Measurements from ENCODE around the gene NCAPD2. TPM values are rescaled to one million over a fixed set of nuclear protein-coding genes. Genes with fewer than 3 reads are reported as not detected.
"Not testable (repeated sequence)": the region's sequence is repeated elsewhere in the genome, so short reads cannot be mapped to it uniquely, and the experiment has no call there.

NCAPD2 gene
- total and polyA plus RNA-seq, 5 experiments from 2014 or later, result 24.7 to 46.3 (median 40.4) TPM

GRCh38 chr12:6553051-6553868 is 59.4 kb downstream of the NCAPD2 start:
- DNase-seq (no peak), ATAC-seq (no peak)
- peak overlapping the region in 5 of 10 donors; percentile 21 to 66 (median 44) for H3K27ac Mint-ChIP-seq
- peak overlapping the region in 8 of 10 donors; percentile 30 to 77 (median 56) for H3K4me3 Mint-ChIP-seq
- H3K9me3 Mint-ChIP-seq, result no peaks in the 10 kb centered on the region
- POLR2A ChIA-PET, result interaction anchor here (0.6 to 3.0 kb wide), 8 partner anchors 15 to 136 kb away, joined by 3 to 11 read pairs (median 6); partner anchors contain the start of genes MRPL51 and ZNF384
- peaks cover 38 to 59% (median 56%) of the 10 kb centered on the region in 4 donors for H3K4me1 Mint-ChIP-seq
- H3K36me3 Mint-ChIP-seq, result peaks cover 0 to 20% (median 2%) of the 10 kb centered on the region in 3 donors
- H3K27me3 Mint-ChIP-seq, result no peaks in the 10 kb centered on the region

GRCh38 chr12:6554168-6555017 is 60.5 kb downstream of the NCAPD2 start:
- Mint-ChIP-seq H3K27me3 (no peaks in the 10 kb centered on the region), H3K4me1 (peaks cover 34 to 54% (median 49%) of the 10 kb centered on the region in 4 donors), H3K4me3 (peak overlapping the region; percentile 77 to 93 (median 86)), H3K27ac (peak overlapping the region in 9 of 10 donors; percentile 8 to 91 (median 70)), H3K9me3 (no peaks in the 10 kb centered on the region), H3K36me3 (peaks cover 0 to 17% (median under 1%) of the 10 kb centered on the region in 3 donors)
- DNase-seq, result peak; percentile 38 to 82 (median 58)
- ATAC-seq, result peak; percentile 45 to 60
- POLR2A ChIA-PET, result interaction anchor here (0.6 to 3.0 kb wide), 9 partner anchors 14 to 552 kb away, joined by 3 to 11 read pairs (median 3); partner anchors contain the start of genes MRPL51, NOP2 and ZNF384

DNA sequence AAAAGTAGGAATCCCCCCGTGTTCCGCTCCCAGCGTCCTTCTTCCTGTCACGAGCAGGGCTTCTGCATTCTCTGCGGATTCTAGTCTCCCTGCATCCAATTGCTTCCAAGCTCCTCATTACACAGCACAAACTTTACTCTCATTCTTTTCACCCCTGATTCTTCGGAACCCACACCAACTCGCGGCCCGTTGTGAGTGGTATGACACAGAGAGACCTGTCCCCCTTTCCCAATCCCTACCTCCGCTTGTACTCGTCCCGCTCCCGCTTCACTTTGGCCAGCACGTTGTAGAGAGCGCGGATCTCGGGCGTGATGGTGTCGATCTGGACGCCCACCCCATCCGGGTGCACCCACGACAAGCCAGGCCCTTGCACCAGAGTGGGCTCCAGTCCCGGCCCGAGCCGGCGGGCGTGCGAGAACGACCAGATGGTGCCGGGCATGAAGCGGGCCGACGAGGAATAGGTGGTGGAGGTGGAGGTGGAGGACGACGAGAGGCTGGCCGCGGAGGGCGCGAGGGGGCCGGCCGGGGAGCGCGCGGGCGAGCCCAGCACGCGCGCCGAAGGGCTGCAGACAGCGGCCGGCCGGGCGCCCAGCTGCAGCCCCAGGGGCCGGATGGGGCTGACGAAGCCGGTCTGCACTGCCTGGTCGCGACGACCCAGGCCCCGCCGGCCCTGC is 61.3 kb downstream of the NCAPD2 start:
- peaks cover 0 to 24% (median 7%) of the 10 kb centered on the region in 3 donors for H3K36me3 Mint-ChIP-seq
- H3K4me3 Mint-ChIP-seq, result peak overlapping the region; percentile 77 to 96 (median 90)
- no peaks in the 10 kb centered on the region for H3K27me3 Mint-ChIP-seq
- peaks cover 33 to 57% (median 49%) of the 10 kb centered on the region in 4 donors for H3K4me1 Mint-ChIP-seq
- peak overlapping the region; percentile 8 to 91 (median 60) for H3K27ac Mint-ChIP-seq
- ATAC-seq (peak in 1 of 2 donors; percentile 1), DNase-seq (no peak)
- no peaks in the 10 kb centered on the region for H3K9me3 Mint-ChIP-seq
- POLR2A ChIA-PET, result interaction anchor here (0.5 to 3.8 kb wide), 9 partner anchors 13 to 134 kb away, joined by 3 to 11 read pairs (median 3); partner anchors contain the start of genes MRPL51, NOP2 and ZNF384

- H3K27me3 Mint-ChIP-seq, H3K9me3 Mint-ChIP-seq, ATAC-seq, DNase-seq: not testable (repeated sequence)
- Mint-ChIP-seq H3K36me3 (peaks cover 0 to 33% (median 10%) of the 10 kb centered on the region in 3 donors), H3K27ac (peak overlapping the region; percentile 37 to 91 (median 72)), H3K4me3 (peak overlapping the region; percentile 77 to 96 (median 90)), H3K4me1 (peaks cover 29 to 53% (median 45%) of the 10 kb centered on the region in 4 donors)
- POLR2A ChIA-PET, result interaction anchor here (1.2 to 3.8 kb wide), 4 partner anchors 19 to 222 kb away, joined by 3 to 11 read pairs (median 4); partner anchors contain the start of gene ZNF384
Observed at GRCh38 chr12:6556496-6556817, 62.6 kb downstream of the NCAPD2 start.

- H3K36me3 Mint-ChIP-seq, result peaks cover 0 to 37% (median 10%) of the 10 kb centered on the region in 3 donors
- H3K4me1 Mint-ChIP-seq, result peaks cover 29 to 51% (median 41%) of the 10 kb centered on the region in 4 donors
- no peaks in the 10 kb centered on the region for H3K9me3 Mint-ChIP-seq
- ATAC-seq (no peak), DNase-seq (no peak)
- peak overlapping the region; percentile 77 to 96 (median 90) for H3K4me3 Mint-ChIP-seq
- POLR2A ChIA-PET, result interaction anchor here (0.6 to 3.8 kb wide), 9 partner anchors 10 to 222 kb away, joined by 3 to 11 read pairs (median 3); partner anchors contain the start of gene ZNF384
- peak overlapping the region in 9 of 10 donors; percentile 37 to 91 (median 76) for H3K27ac Mint-ChIP-seq
- H3K27me3 Mint-ChIP-seq, result no peaks in the 10 kb centered on the region
Observed at GRCh38 chr12:6556857-6557256, 63.0 kb downstream of the NCAPD2 start.

GRCh38 chr12:6558014-6558760 is 64.3 kb downstream of the NCAPD2 start:
- peaks cover 0 to 49% (median 10%) of the 10 kb centered on the region in 3 donors for H3K36me3 Mint-ChIP-seq
- POLR2A ChIA-PET, result interaction anchor here (0.6 to 3.8 kb wide), 15 partner anchors 8 to 224 kb away, joined by 3 to 11 read pairs (median 4); partner anchors contain the start of genes NOP2, VAMP1 and ZNF384

DNA sequence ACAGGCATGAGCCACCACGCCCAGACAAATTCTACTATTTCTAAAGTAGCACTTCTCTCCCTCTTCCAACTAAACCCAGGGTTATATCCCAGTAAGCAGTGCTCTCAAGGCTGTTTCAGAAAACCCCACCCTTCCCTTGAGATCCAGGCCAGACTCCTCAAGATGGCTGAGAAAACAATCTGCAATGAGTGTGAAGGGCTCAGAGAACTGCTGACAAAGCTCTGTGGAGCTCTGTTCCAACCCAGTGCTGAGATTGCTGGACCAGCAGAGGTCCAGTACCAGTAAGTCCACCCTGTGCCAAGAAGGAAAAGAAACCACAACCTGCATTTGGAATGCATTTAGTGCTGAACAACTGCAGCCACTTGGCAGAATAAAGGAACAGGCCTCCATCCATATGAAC is 65.6 kb downstream of the NCAPD2 start:
- H3K27ac Mint-ChIP-seq, result peak overlapping the region in 5 of 10 donors; percentile 48 to 77 (median 63)
- peaks cover 0 to 59% (median 16%) of the 10 kb centered on the region in 3 donors for H3K36me3 Mint-ChIP-seq
- H3K9me3 Mint-ChIP-seq, result no peaks in the 10 kb centered on the region
- no peak for DNase-seq
- peaks cover 17 to 32% (median 25%) of the 10 kb centered on the region in 4 donors for H3K4me1 Mint-ChIP-seq
- POLR2A ChIA-PET, result interaction anchor here (0.6 kb wide), 1 partner anchor 229 kb away, joined by 3 read pairs; no protein-coding TSS in a partner anchor
- H3K4me3 Mint-ChIP-seq, result no peak overlapping the region
- H3K27me3 Mint-ChIP-seq, result no peaks in the 10 kb centered on the region
- ATAC-seq, result no peak

More at GRCh38 chr12:6558014-6558760, 64.3 kb downstream of the NCAPD2 start:
- H3K4me3 Mint-ChIP-seq, result peak overlapping the region in 2 of 10 donors; percentile 29 to 40
- peaks cover 20 to 38% (median 31%) of the 10 kb centered on the region in 4 donors for H3K4me1 Mint-ChIP-seq
- H3K27me3 Mint-ChIP-seq, H3K9me3 Mint-ChIP-seq: not testable (repeated sequence)
- peak overlapping the region in 9 of 10 donors; percentile 44 to 88 (median 73) for H3K27ac Mint-ChIP-seq
- peak; percentile 11 to 28 for ATAC-seq
- DNase-seq, result peak in 8 of 10 donors; percentile 35 to 80 (median 51)

DNA sequence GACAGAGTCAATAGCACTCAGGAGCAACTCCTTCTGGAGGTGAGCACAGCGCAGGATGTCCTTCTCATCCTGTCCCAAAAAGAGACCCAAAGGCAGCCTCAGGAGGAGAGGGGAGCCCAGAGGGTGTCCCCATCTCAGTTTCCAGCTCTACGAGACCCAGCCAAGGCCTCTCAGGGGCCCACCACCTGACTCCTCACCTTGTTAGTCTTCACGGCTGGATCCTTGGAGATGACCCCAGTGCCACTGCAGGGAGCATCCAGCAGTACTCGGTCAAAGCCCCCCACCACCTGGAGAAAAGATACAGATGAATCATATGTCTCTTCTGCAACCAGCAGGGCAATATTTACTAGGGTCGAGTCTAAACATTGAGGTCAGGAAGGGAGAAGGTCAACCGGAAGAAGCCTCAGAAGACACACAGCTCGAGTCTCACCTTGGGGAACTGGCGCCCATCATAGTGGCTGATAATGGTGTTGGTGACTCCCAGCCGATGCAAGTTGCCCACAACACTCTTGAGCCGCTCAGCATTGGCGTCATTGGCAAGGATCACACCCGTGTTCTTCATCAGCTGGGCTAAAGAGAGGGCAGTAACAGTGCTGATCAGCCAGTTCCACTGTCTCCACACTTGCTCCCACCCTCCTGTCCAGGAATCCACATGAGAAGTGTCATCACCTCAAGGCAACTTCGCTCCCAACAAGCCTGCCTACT is 66.8 kb downstream of the NCAPD2 start:
- DNase-seq, result no peak
- no peaks in the 10 kb centered on the region for H3K9me3 Mint-ChIP-seq
- ATAC-seq, result no peak
- H3K27me3 Mint-ChIP-seq, result no peaks in the 10 kb centered on the region
- peaks cover 12 to 31% (median 18%) of the 10 kb centered on the region in 4 donors for H3K4me1 Mint-ChIP-seq
- peak overlapping the region in 3 of 10 donors; percentile 62 to 92 (median 85) for H3K27ac Mint-ChIP-seq
- H3K4me3 Mint-ChIP-seq, result no peak overlapping the region
- peaks cover 0 to 71% (median 16%) of the 10 kb centered on the region in 3 donors for H3K36me3 Mint-ChIP-seq
- POLR2A ChIA-PET, result no interaction called here

- H3K4me1 Mint-ChIP-seq, result peaks cover 22 to 42% (median 34%) of the 10 kb centered on the region in 4 donors
- ATAC-seq (no peak), DNase-seq (no peak)
- H3K27ac Mint-ChIP-seq, result peak overlapping the region in 4 of 10 donors; percentile 58 to 89 (median 70)
- H3K4me3 Mint-ChIP-seq, result peak overlapping the region in 1 of 10 donors; percentile 34
- no peaks in the 10 kb centered on the region for H3K9me3 Mint-ChIP-seq
- no peaks in the 10 kb centered on the region for H3K27me3 Mint-ChIP-seq
- POLR2A ChIA-PET, result interaction anchor here (0.9 kb wide), 1 partner anchor 191 kb away, joined by 6 read pairs; the partner anchor contains the start of gene MLF2
- H3K36me3 Mint-ChIP-seq, result peaks cover 0 to 89% (median 21%) of the 10 kb centered on the region in 3 donors
Observed at GRCh38 chr12:6562881-6563280, 69.0 kb downstream of the NCAPD2 start.

DNA sequence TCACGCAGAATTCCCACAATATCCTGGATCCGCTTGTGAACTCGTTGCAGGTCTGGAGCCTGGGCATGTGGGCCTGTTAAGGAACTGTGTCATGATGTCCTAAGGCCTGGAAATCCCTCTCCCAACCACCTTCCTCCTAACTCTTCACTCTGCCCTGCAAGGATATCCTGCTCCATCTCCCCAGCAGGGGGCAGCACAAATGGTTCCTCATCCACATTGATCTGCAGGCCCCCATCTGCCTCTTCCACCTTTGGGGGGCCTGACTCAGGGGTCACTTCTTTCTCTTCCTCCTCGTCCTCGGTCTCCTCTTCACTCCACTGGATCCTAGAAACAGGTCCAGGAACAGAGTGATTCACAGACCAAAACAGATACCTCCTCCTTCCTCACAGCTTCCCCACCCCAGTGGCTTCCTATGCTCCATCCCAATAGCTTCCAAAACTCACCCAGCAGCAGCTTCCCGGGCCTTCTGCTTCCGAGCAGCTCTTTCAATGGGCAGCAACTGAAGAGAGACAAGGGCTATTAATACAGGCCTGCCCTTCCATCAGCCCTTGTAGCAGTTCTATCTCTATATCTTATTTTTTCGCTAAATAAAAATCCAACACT is 69.6 kb downstream of the NCAPD2 start:
- Mint-ChIP-seq H3K4me3 (peak overlapping the region in 1 of 10 donors; percentile 34), H3K36me3 (peaks cover 0 to 88% (median 24%) of the 10 kb centered on the region in 3 donors), H3K4me1 (peaks cover 24 to 44% (median 37%) of the 10 kb centered on the region in 4 donors), H3K9me3 (no peaks in the 10 kb centered on the region), H3K27ac (peak overlapping the region in 9 of 10 donors; percentile 22 to 89 (median 68)), H3K27me3 (no peaks in the 10 kb centered on the region)
- DNase-seq (peak; percentile 27 to 83 (median 62)), ATAC-seq (peak; percentile 21 to 29)
- POLR2A ChIA-PET, result no interaction called here
